Endothelial cell of umbilical vein (primary cell): ENCODE data around the gene CFAP61. TPM values are rescaled to one million over a fixed set of nuclear protein-coding genes. Genes with fewer than 3 reads are reported as not detected.

Experiments used
- BruUV-seq: library from RNA; stranded (reverse); fragments of 400-500 nt; replicated peaks from 2 replicates; lab custom pipeline; 2021; lab: Mats Ljungman, UMichigan
- CTCF ChIA-PET: fragments of 300-600, 350-600 bp; sonication (Branson Sonifier 250); formaldehyde crosslinking; loops from one replicate; lab custom pipeline; 2021; ENCODE audit warnings: antibody characterized with exemption, inconsistent platforms; lab: Charles Lee
- POLR2A ChIA-PET: fragments of 300-600, 350-600 bp; sonication (Branson Sonifier 250); formaldehyde crosslinking; loops from one replicate; lab custom pipeline; 2021; ENCODE audit warnings: antibody characterized with exemption, inconsistent platforms; lab: Charles Lee
- DNase-seq: peaks from one replicate; pipeline ENCODE4 v3.0.0-alpha.2; 2011; ENCODE audit warnings: low read depth, low spot score
- FAIRE-seq: peaks from 2 replicates; lab custom pipeline; 2011; peaks lifted over from hg19 to GRCh38; lab: Jason Lieb, UNC
- H2AFZ ChIP-seq: 2 replicates; pipeline ENCODE4 v1.6.0; 2012; ENCODE audit warnings: low read depth, low read length, control low read depth, inconsistent platforms
- H3K27ac ChIP-seq: 2 replicates; pipeline ENCODE4 v1.5.1; 2011; ENCODE audit warnings: low read depth, mild to moderate bottlenecking, control low read depth, low read length, moderate library complexity; ENCODE audit not compliant: insufficient read depth
- H3K27me3 ChIP-seq, 2 experiments: 2 replicates each; pipeline versions ENCODE4 v1.6.0 to v1.6.1; 2011; ENCODE audit warnings: low read length in 2 of 2, mixed read lengths in 1 of 2; ENCODE audit not compliant: control insufficient read depth in 2 of 2, insufficient read depth in 2 of 2
- H3K36me3 ChIP-seq, 2 experiments: 2 replicates in 1 of 2; 3 replicates in 1 of 2; pipeline ENCODE4 v1.5.1; 2011; ENCODE audit warnings: low read length in 2 of 2, mild to moderate bottlenecking in 1 of 2, moderate library complexity in 1 of 2; ENCODE audit not compliant: control insufficient read depth in 2 of 2, insufficient read depth in 2 of 2; ENCODE audit errors: extremely low read depth in 1 of 2
- H3K4me1 ChIP-seq: 3 replicates; pipeline ENCODE4 v1.5.1; 2011; ENCODE audit warnings: mild to moderate bottlenecking, low read length; ENCODE audit not compliant: control insufficient read depth, insufficient read depth; ENCODE audit errors: extremely low read depth
- H3K4me2 ChIP-seq: 2 replicates; pipeline ENCODE4 v1.6.1; 2011; ENCODE audit warnings: low read length, control low read depth, mixed read lengths; ENCODE audit not compliant: insufficient read depth
- H3K4me3 ChIP-seq, 3 experiments: fragments of 200-600 bp in 1 of 3; sonication (generic), shearing (Covaris generic) in 1 of 3; replicated peaks in 1 of 3; 2 replicates each; pipeline ENCODE4 v1.5.1; 2011 to 2016; ENCODE audit warnings: control low read depth in 3 of 3, low read length in 3 of 3, mild to moderate bottlenecking in 2 of 3, inconsistent platforms in 1 of 3, low read depth in 1 of 3, moderate library complexity in 1 of 3; ENCODE audit not compliant: insufficient read depth in 1 of 3
- H3K79me2 ChIP-seq: 2 replicates; pipeline ENCODE4 v1.6.0; 2012; ENCODE audit warnings: low read length, inconsistent platforms; ENCODE audit not compliant: control insufficient read depth, insufficient read depth
- H3K9ac ChIP-seq: replicated peaks from 2 replicates; pipeline ENCODE3; 2011; ENCODE audit warnings: low read length, control low read depth; ENCODE audit not compliant: insufficient read depth; ENCODE audit errors: extremely low read depth
- H3K9me1 ChIP-seq: replicated peaks from 3 replicates; pipeline ENCODE4 v1.6.0; 2011; ENCODE audit warnings: mild to moderate bottlenecking, low read length; ENCODE audit not compliant: control insufficient read depth, insufficient read depth; ENCODE audit errors: extremely low read depth
- H3K9me3 ChIP-seq: replicated peaks from 2 replicates; pipeline ENCODE4 v1.5.1; 2012; ENCODE audit warnings: low read length, inconsistent platforms; ENCODE audit not compliant: control insufficient read depth, insufficient read depth
- H4K20me1 ChIP-seq: replicated peaks from 2 replicates; pipeline ENCODE3; 2011; ENCODE audit warnings: mild to moderate bottlenecking, low read length; ENCODE audit not compliant: control insufficient read depth, insufficient read depth; ENCODE audit errors: extremely low read depth
- CTCF ChIP-seq, 2 donors: IDR thresholded peaks; 1 replicate in 1 of 2; 2 replicates in 1 of 2; pipeline ENCODE4 v1.5.1; 2011; ENCODE audit warnings: low read length in 2 of 2, mild to moderate bottlenecking in 2 of 2, moderate library complexity in 2 of 2, control low read depth in 1 of 2, inconsistent platforms in 1 of 2, low read depth in 1 of 2; ENCODE audit not compliant: insufficient read depth in 1 of 2; ENCODE audit errors: extremely low read depth in 1 of 2
- EZH2 ChIP-seq: IDR thresholded peaks from 2 replicates; pipeline ENCODE4 v1.6.1; 2012; ENCODE audit warnings: borderline replicate concordance, low read depth, mild to moderate bottlenecking, moderate library complexity, low read length, inconsistent platforms; ENCODE audit not compliant: severe bottlenecking
- FOS ChIP-seq: IDR thresholded peaks from 2 replicates; pipeline ENCODE4 v1.6.1; 2011; ENCODE audit warnings: mild to moderate bottlenecking, low read length, moderate library complexity, borderline replicate concordance; ENCODE audit not compliant: insufficient read depth
- GATA2 ChIP-seq: IDR thresholded peaks from 2 replicates; pipeline ENCODE4 v1.7.0; 2011; ENCODE audit warnings: low read depth, mild to moderate bottlenecking, moderate library complexity, mixed read lengths, low read length; ENCODE audit not compliant: insufficient read length, insufficient read depth
- JUN ChIP-seq: IDR thresholded peaks from 2 replicates; pipeline ENCODE4 v1.6.1; 2011; ENCODE audit warnings: borderline replicate concordance, low read depth; ENCODE audit not compliant: insufficient read length, insufficient read depth
- MAX ChIP-seq: IDR thresholded peaks from 2 replicates; pipeline ENCODE4 v1.6.1; 2011; ENCODE audit not compliant: insufficient read depth, insufficient read length
- MYC ChIP-seq: IDR thresholded peaks from one replicate; pipeline ENCODE4 v1.6.1; 2011; ENCODE audit warnings: mild to moderate bottlenecking, low read depth, low read length
- POLR2A ChIP-seq: IDR thresholded peaks from 2 replicates; pipeline ENCODE4 v1.6.1; 2012; ENCODE audit warnings: low read depth, mild to moderate bottlenecking, control low read depth, low read length
- POLR2AphosphoS5 ChIP-seq: IDR thresholded peaks from 2 replicates; pipeline ENCODE4 v1.6.1; 2012; ENCODE audit warnings: low read depth, mild to moderate bottlenecking, control low read depth, low read length, moderate library complexity; ENCODE audit not compliant: insufficient read depth
- dilution Hi-C: fragments of 300-500 bp; cut with MboI; formaldehyde crosslinking; loops from one replicate; pipeline ENCODE4 v1.15.0; 2019; ENCODE audit warnings: low sequenced_read_pairs; ENCODE audit not compliant: extremely low pct_ligation_motif_present
- intact Hi-C: fragments of 100-400 bp; cut with micrococcal nuclease; formaldehyde crosslinking; loops from one replicate; pipeline ENCODE4 v1.10.0; 2022
- polyA plus RNA-seq, 4 experiments: library from polyadenylated mRNA; depleted of rRNA in 3 of 4; stranded (reverse) in 3 of 4; unstranded in 1 of 4; fragments of >200 nt; gene quantifications; 2 replicates each; pipeline versions ENCODE4 v1.2.1 to v1.2.3, GENCODE V29; 2011 to 2012; ENCODE audit warnings: missing spikeins in 1 of 4
- total RNA-seq: library from RNA; stranded (reverse); gene quantifications from 2 replicates; pipeline ENCODE4 v1.2.3, GENCODE V29; 2021

The CFAP61 gene
- total and polyA plus RNA-seq, 2 donors (not counting 3 experiments of a cell fraction or from before 2014, with no cell fraction given) = not detected

GRCh38 chr20:20031790-20032189, 20.5 kb upstream of the CFAP61 start:
- peaks cover 3% of the 10 kb centered on the region for H4K20me1 ChIP-seq
- no peak for TF ChIP-seq POLR2AphosphoS5
- TF ChIP-seq CTCF (IDR thresholded peaks at IDR 0.05; ENCODE audit: extremely low read depth in 1 of 2, insufficient read depth in 1 of 2, low read depth in 1 of 2, low read length in 2 of 2) = no peak
- TF ChIP-seq GATA2 = no peak
- TF ChIP-seq MAX = no peak
- no peak for TF ChIP-seq POLR2A
- no peak for TF ChIP-seq MYC
- TF ChIP-seq JUN = no peak
- no peak for TF ChIP-seq EZH2
- no peak for TF ChIP-seq FOS
- no peak overlapping the region for H2AFZ ChIP-seq
- intact Hi-C loops (no loop called here), dilution Hi-C loops (no loop called here)
- H3K9me3 ChIP-seq = no peaks in the 10 kb centered on the region
- BruUV-seq = no TSS peak
- FAIRE-seq (no peak), DNase-seq (no peak)
- H3K9me1 ChIP-seq = no peaks in the 10 kb centered on the region
- H3K79me2 ChIP-seq = peaks cover 11% of the 10 kb centered on the region
- H3K27me3 ChIP-seq = no peaks in the 10 kb centered on the region
- H3K4me2 ChIP-seq = no peak overlapping the region
- H3K4me3 ChIP-seq = no peak overlapping the region
- peaks cover 12 to 46% of the 10 kb centered on the region in 2 experiments for H3K36me3 ChIP-seq
- ChIA-PET POLR2A (no interaction called here), CTCF (interaction anchor here (1.1 kb wide), 1 partner anchor 10 kb away, joined by 3 read pairs; no protein-coding TSS in a partner anchor)
- H3K9ac ChIP-seq = no peak overlapping the region
- H3K4me1 ChIP-seq = no peaks in the 10 kb centered on the region
- H3K27ac ChIP-seq = no peak overlapping the region
